H9 (cell line): ENCODE results near the gene XCR1. TPM values are rescaled to one million over a fixed set of nuclear protein-coding genes. Genes with fewer than 3 reads are reported as not detected.

Source experiments
- DNase-seq: peaks from one replicate; pipeline ENCODE4 v3.0.0-alpha.2; 2017
- H2AFZ ChIP-seq: one replicate; pipeline ENCODE4 v1.6.1; 2013; ENCODE audit warnings: mild to moderate bottlenecking, low read length, control low read depth, moderate library complexity
- H2AK5ac ChIP-seq: 2 replicates; pipeline ENCODE4 v1.6.1; 2013; ENCODE audit warnings: low read length, control low read depth, mixed read lengths; ENCODE audit not compliant: insufficient read length
- H2BK120ac ChIP-seq: one replicate; pipeline ENCODE4 v1.6.1; 2013; ENCODE audit warnings: low read depth, mild to moderate bottlenecking, low read length, control low read depth, inconsistent platforms; ENCODE audit not compliant: poor library complexity, severe bottlenecking
- H2BK12ac ChIP-seq: 2 replicates; pipeline ENCODE4 v1.6.1; 2013; ENCODE audit warnings: low read length, control low read depth, mixed read lengths, low read depth; ENCODE audit not compliant: insufficient read length
- H2BK15ac ChIP-seq: 2 replicates; pipeline ENCODE4 v1.6.1; 2013; ENCODE audit warnings: low read depth, low read length, control low read depth
- H2BK20ac ChIP-seq: one replicate; pipeline ENCODE4 v1.6.1; 2013; ENCODE audit warnings: low read depth, mild to moderate bottlenecking, low read length, control low read depth, inconsistent platforms; ENCODE audit not compliant: poor library complexity, severe bottlenecking
- H2BK5ac ChIP-seq: 2 replicates; pipeline ENCODE4 v1.6.1; 2013; ENCODE audit warnings: low read length, control low read depth, mixed read lengths; ENCODE audit not compliant: insufficient read length
- H3K14ac ChIP-seq: 2 replicates; pipeline ENCODE4 v1.6.1; 2013; ENCODE audit warnings: low read length, control low read depth; ENCODE audit not compliant: insufficient read depth
- H3K18ac ChIP-seq: 2 replicates; pipeline ENCODE4 v1.6.1; 2013; ENCODE audit warnings: low read depth, mild to moderate bottlenecking, mixed read lengths, low read length, control low read depth; ENCODE audit not compliant: insufficient read length
- H3K23ac ChIP-seq: 2 replicates; pipeline ENCODE4 v1.6.1; 2013; ENCODE audit warnings: low read length, control low read depth, mixed read lengths, low read depth; ENCODE audit not compliant: insufficient read length
- H3K23me2 ChIP-seq: 2 replicates; pipeline ENCODE4 v1.6.1; 2013; ENCODE audit warnings: low read depth, mild to moderate bottlenecking, mixed read lengths, low read length, control low read depth; ENCODE audit not compliant: insufficient read length, poor library complexity, severe bottlenecking
- H3K27ac ChIP-seq: 2 replicates; pipeline ENCODE4 v1.5.1; 2013; ENCODE audit warnings: low read length, control low read depth, mixed read lengths, low read depth; ENCODE audit not compliant: insufficient read length
- H3K27me3 ChIP-seq: 2 replicates; pipeline ENCODE4 v1.6.1; 2013; ENCODE audit warnings: low read length, control low read depth, inconsistent platforms; ENCODE audit not compliant: insufficient read depth
- H3K4ac ChIP-seq: 2 replicates; pipeline ENCODE4 v1.6.1; 2013; ENCODE audit warnings: low read depth, mild to moderate bottlenecking, control low read depth, inconsistent platforms, low read length, moderate library complexity
- H3K4me1 ChIP-seq: 2 replicates; pipeline ENCODE4 v1.6.1; 2013; ENCODE audit warnings: low read length, control low read depth, inconsistent platforms; ENCODE audit not compliant: insufficient read depth
- H3K4me2 ChIP-seq: 2 replicates; pipeline ENCODE4 v1.6.1; 2013; ENCODE audit warnings: low read length, control low read depth, mixed read lengths; ENCODE audit not compliant: insufficient read length, insufficient read depth
- H3K56ac ChIP-seq: 2 replicates; pipeline ENCODE4 v1.6.1; 2013; ENCODE audit warnings: low read depth, mild to moderate bottlenecking, mixed read lengths, low read length, control low read depth; ENCODE audit not compliant: insufficient read length
- H3K79me1 ChIP-seq: 2 replicates; pipeline ENCODE4 v1.6.1; 2013; ENCODE audit warnings: low read depth, mild to moderate bottlenecking, moderate library complexity, low read length, control low read depth, inconsistent platforms; ENCODE audit not compliant: insufficient read depth, poor library complexity, severe bottlenecking
- H3K79me2 ChIP-seq: 2 replicates; pipeline ENCODE4 v1.6.1; 2013; ENCODE audit warnings: low read length, control low read depth, inconsistent platforms; ENCODE audit not compliant: insufficient read depth
- H3K9ac ChIP-seq: 2 replicates; pipeline ENCODE4 v1.6.1; 2013; ENCODE audit warnings: low read length, control low read depth, mixed read lengths; ENCODE audit not compliant: insufficient read length; ENCODE audit errors: extremely low read depth
- H3K9me3 ChIP-seq: one replicate; pipeline ENCODE4 v1.6.1; 2013; ENCODE audit warnings: low read depth, low read length, inconsistent platforms; ENCODE audit not compliant: control insufficient read depth
- H3T11ph ChIP-seq: one replicate; pipeline ENCODE4 v1.6.1; 2013; ENCODE audit warnings: mild to moderate bottlenecking, low read length, control low read depth, inconsistent platforms
- H4K20me1 ChIP-seq: one replicate; pipeline ENCODE4 v1.6.1; 2013; ENCODE audit not compliant: control insufficient read depth, insufficient read length, insufficient read depth
- H4K5ac ChIP-seq: 2 replicates; pipeline ENCODE4 v1.6.1; 2013; ENCODE audit warnings: low read depth, mild to moderate bottlenecking, mixed read lengths, low read length, control low read depth; ENCODE audit not compliant: insufficient read length
- H4K8ac ChIP-seq: replicated peaks from 2 replicates; pipeline ENCODE4 v1.6.1; 2013; ENCODE audit warnings: low read length, control low read depth, mixed read lengths, low read depth; ENCODE audit not compliant: insufficient read length
- H4K91ac ChIP-seq: 2 replicates; pipeline ENCODE4 v1.6.1; 2013; ENCODE audit warnings: low read depth, mild to moderate bottlenecking, moderate library complexity, mixed read lengths, low read length, control low read depth; ENCODE audit not compliant: insufficient read length
- H3K27ac Mint-ChIP-seq, 3 experiments: 2 replicates in 2 of 3; 3 replicates in 1 of 3; pipeline ENCODE4 v1.8.0; 2020 to 2021; ENCODE audit warnings: mixed read lengths in 3 of 3, mild to moderate bottlenecking in 1 of 3, moderate library complexity in 1 of 3
- H3K27me3 Mint-ChIP-seq: 2 replicates; pipeline ENCODE4 v1.8.0; 2021; ENCODE audit warnings: low read depth, mild to moderate bottlenecking, moderate library complexity, mixed read lengths
- H3K36me3 Mint-ChIP-seq, 3 experiments: 2 replicates in 2 of 3; 3 replicates in 1 of 3; pipeline ENCODE4 v1.8.0; 2020 to 2021; ENCODE audit warnings: low read depth in 3 of 3, mixed read lengths in 3 of 3; ENCODE audit not compliant: insufficient read depth in 1 of 3
- H3K4me1 Mint-ChIP-seq, 2 experiments: 2 replicates each; pipeline ENCODE4 v1.8.0; 2020; ENCODE audit warnings: mixed read lengths in 2 of 2
- H3K4me3 Mint-ChIP-seq, 2 experiments: 2 replicates in 1 of 2; 3 replicates in 1 of 2; pipeline ENCODE4 v1.8.0; 2020 to 2021; ENCODE audit warnings: mild to moderate bottlenecking in 2 of 2, mixed read lengths in 2 of 2, moderate library complexity in 1 of 2
- H3K9me3 Mint-ChIP-seq, 2 experiments: 2 replicates in 1 of 2; 3 replicates in 1 of 2; pipeline ENCODE4 v1.8.0; 2020; ENCODE audit warnings: mild to moderate bottlenecking in 2 of 2, mixed read lengths in 2 of 2, moderate library complexity in 1 of 2
- CTCF ChIP-seq: fragments of 200-600 bp; sonication (generic); conservative IDR thresholded peaks from 3 replicates; pipeline ENCODE4 v1.8.0; 2021; ENCODE audit warnings: antibody characterized with exemption, mild to moderate bottlenecking
- WGBS: extraction: QIAGEN DNeasy Blood & Tissue Kit; methylation state at CpG from one replicate; pipeline ENCODE4 v1.1.7; 2013; ENCODE audit warnings: missing lambda C conversion rate, low lambda C conversion rate, mixed read lengths; ENCODE audit not compliant: insufficient read length; ENCODE audit errors: extremely low coverage; 5-methylcytosine and 5-hydroxymethylcytosine counted together
- total RNA-seq: library from RNA; stranded (reverse); gene quantifications from 2 replicates; pipeline ENCODE4 v1.2.1, GENCODE V29; 2021

XCR1 gene
- total RNA-seq, 1 experiment from 2014 or later: not detected

DNA sequence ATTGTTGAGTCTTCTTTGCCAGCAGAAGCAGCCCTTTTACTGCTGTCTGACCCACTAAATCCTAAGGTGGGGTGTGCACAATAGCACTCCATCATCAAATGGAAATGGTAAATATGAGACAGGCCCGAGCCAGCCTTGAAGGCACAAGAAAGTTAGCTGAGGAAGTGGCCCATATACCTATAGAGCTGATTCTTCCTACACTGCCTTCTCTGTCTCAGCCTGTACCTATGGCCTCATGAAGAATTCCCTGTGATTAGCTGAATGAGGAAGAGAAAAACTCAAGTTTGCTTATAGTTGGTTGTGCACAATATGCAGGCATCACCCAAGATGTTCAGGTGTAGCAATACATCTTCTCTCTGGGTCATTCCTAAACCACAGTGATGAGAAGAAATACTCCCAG is 31.7 kb upstream of the XCR1 start:
- H4K5ac ChIP-seq: no peak overlapping the region
- no CpG with 5 or more reads among the region's 1 CpG for WGBS

More for the DNA sequence above, 31.7 kb upstream of the XCR1 start:
- Histone ChIP-seq H2AFZ (no peak overlapping the region), H3K4me2 (no peak overlapping the region), H3K14ac (no peak overlapping the region), H3K27ac (no peak overlapping the region), H3K4ac (no peak overlapping the region), H4K91ac (no peak overlapping the region), H3K23me2 (no peaks in the 10 kb centered on the region), H3T11ph (no peak overlapping the region), H3K27me3 (no peaks in the 10 kb centered on the region), H3K79me1 (no peaks in the 10 kb centered on the region), H4K20me1 (no peaks in the 10 kb centered on the region), H3K18ac (no peak overlapping the region), H3K56ac (no peak overlapping the region), H4K8ac (no peak overlapping the region), H3K9ac (no peak overlapping the region), H2BK5ac (no peak overlapping the region), H3K79me2 (no peaks in the 10 kb centered on the region), H3K9me3 (no peaks in the 10 kb centered on the region), H2BK20ac (no peak overlapping the region), H3K4me1 (no peaks in the 10 kb centered on the region), H2AK5ac (no peak overlapping the region), H2BK120ac (no peak overlapping the region), H2BK12ac (no peak overlapping the region), H3K23ac (no peak overlapping the region), H2BK15ac (no peak overlapping the region)
- Mint-ChIP-seq H3K4me1 (no peaks in the 10 kb centered on the region), H3K9me3 (no peaks in the 10 kb centered on the region), H3K36me3 (no peaks in the 10 kb centered on the region), H3K4me3 (no peak overlapping the region), H3K27me3 (peaks cover 2% of the 10 kb centered on the region; the same call in 1 of the 2 replicates), H3K27ac (no peak overlapping the region)
- no peak for TF ChIP-seq CTCF
- no peak for DNase-seq
